HG02970 (cell line): ENCODE measurements around the gene SSH2.
"Not testable (repeated sequence)": the region's sequence is repeated elsewhere in the genome, so short reads cannot be mapped to it uniquely, and the experiment has no call there.

Experiments
- ATAC-seq: cut with Tn5 transposase; IDR thresholded peaks from one replicate; pipeline ENCODE4 v1.9.1; 2021; ENCODE audit warnings: mild to moderate bottlenecking, moderate library complexity, moderate number of reproducible peaks; ENCODE audit not compliant: unreplicated experiment, low FRiP score

SSH2 gene

GRCh38 chr17:29880031-29880430 lies 50.0 kb downstream of the SSH2 start:
- no peak for ATAC-seq

GRCh38 chr17:29874931-29875596 lies 55.0 kb downstream of the SSH2 start:
- ATAC-seq = no peak

GRCh38 chr17:29874358-29874757 lies 55.7 kb downstream of the SSH2 start:
- not testable (repeated sequence) for ATAC-seq

- ATAC-seq = no peak
These were observed 56.6 kb downstream of the SSH2 start for GRCh38 chr17:29873476-29873875.

DNA sequence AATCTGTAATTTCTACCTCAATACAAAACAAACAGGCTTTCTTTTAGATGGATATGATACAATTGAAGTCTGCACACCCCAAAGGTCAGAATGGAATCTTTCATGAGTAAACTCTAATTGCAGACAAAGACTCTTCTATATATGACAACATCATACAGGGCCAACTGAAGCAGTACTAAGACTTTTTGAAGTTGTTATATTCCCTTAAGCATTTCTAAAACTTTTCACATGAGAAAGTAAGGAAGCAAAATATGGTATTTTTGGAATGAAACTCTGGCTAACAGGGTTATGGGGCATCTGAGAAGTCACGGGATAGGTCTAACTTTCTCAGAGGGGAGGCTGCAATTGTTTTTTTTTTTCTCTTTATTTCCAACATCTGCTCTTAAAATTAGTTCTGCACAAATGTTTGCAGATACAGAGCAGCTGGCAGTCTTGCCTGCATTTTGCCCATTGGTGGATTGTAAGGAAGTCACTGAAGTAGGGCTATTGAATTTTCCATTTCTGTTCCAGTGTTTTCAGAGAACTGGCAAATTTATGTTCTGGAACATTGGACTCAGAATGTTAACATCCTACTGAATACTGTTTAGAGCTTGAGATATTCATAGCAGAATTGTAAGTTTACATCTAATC lies 59.1 kb downstream of the SSH2 start:
- ATAC-seq = no peak

GRCh38 chr17:29867643-29868181 lies 62.3 kb downstream of the SSH2 start:
- no peak for ATAC-seq

DNA sequence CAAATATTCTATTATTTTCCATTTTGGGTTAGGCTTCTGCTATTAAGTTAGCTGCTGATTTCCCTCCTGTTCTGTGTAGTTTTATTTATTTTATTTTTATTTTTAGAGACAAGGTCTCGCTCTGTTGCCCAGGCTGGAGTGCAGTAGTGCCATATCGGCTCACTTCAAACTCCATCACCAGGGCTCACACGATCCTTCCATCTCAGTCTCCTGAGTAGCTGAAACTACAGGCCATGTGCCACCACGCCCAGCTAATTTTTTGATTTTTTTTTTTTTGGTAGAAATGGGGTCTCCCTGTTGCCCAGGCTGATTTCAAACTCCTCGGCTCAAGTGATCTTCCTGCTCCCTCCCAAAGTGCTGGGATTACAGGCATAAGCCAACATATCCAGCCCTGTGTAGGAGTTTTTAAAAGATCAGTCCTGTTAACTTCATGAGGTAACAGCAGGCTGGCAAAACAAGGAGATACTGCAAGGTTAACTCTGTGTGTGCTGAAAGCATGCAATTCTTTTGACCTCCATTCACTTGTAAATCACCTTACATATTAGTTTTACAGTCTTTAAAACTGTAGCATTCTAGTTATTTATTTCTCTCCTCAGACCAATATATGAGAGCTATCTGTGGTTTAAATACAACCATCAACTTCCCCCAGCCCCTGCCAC lies 63.2 kb downstream of the SSH2 start:
- ATAC-seq = no peak

- no peak for ATAC-seq
These were observed 65.4 kb downstream of the SSH2 start for GRCh38 chr17:29864615-29865014.

DNA sequence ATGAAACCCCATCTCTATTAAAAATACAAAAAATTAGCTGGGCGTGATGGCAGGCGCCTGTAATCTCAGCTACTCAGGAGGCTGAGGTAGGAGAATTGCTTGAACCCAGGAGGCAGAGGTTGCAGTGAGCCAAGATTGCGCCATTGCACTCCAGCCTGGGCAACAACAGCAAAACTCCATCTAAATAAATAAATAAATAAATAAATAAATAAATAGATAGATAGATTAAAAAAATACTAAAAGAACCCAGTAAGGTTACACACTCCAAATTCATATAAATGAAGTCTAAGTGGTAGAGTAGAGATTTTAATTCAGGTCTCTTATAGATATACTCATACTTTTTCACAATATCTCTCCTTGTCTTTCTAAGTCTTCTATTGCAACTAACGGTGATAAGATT lies 65.9 kb downstream of the SSH2 start:
- not testable (repeated sequence) for ATAC-seq

- ATAC-seq = no peak
These were observed 67.1 kb downstream of the SSH2 start for GRCh38 chr17:29862951-29863350.

DNA sequence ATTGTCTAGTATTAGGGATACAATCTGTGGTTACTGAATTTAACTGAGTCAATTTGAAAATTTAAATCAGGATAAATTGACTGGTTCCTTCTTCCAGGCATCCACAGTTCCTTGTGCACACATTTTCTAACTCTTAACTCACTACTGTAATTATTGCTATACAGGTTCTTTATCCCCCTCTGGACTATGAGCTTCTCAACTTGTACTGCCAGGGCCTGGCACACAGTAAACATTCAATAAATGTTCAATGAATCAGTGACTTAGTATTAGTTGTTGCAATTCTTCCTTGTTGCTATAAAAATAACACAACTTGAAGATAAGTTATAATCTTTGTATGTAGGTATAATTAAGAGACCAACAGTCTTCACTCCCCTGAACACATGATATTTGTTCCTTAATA lies 67.9 kb downstream of the SSH2 start:
- ATAC-seq = no peak

DNA sequence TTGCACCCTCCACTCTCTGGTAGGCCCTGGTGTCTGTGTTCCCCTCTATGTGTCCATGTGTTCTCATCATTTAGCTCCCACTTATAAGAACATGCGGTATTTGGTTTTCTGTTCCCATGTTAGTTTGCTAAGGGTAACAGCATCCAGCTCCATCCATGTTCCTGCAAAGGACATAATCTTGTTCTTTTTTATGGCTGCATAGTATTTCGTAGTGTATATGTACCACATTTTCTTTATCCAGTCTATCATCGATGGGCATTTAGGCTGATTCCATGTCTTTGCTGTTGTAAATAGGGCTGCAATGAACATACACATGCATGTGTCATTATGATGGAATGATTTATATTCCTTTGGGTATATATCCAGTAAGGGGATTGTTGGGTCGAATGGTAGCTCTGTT lies 70.6 kb downstream of the SSH2 start:
- ATAC-seq = not testable (repeated sequence)

DNA sequence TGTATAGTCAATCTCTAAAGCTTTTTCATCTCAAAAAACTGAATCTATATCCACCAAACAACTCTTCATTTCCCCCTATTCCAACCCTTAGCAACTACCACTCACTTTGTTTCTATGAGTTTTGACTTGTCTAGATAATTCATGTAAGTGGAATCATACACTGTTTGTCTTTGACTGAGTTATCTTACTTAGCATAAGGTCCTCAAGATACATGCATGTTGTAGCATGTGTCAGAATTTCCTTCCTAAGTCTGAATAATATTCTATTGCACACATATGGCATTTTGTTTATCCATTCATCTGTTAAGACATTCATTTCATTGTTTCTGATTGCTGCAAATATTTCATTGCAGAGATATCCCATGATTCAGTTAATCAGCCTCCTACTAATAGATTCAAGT lies 72.2 kb downstream of the SSH2 start:
- no peak for ATAC-seq

GRCh38 chr17:29857105-29857504 lies 72.9 kb downstream of the SSH2 start:
- ATAC-seq = not testable (repeated sequence)

GRCh38 chr17:29855686-29856085 lies 74.3 kb downstream of the SSH2 start:
- no peak for ATAC-seq

GRCh38 chr17:29848737-29849136 lies 81.3 kb downstream of the SSH2 start:
- ATAC-seq = no peak

GRCh38 chr17:29847527-29848400 lies 82.3 kb downstream of the SSH2 start:
- no peak for ATAC-seq

DNA sequence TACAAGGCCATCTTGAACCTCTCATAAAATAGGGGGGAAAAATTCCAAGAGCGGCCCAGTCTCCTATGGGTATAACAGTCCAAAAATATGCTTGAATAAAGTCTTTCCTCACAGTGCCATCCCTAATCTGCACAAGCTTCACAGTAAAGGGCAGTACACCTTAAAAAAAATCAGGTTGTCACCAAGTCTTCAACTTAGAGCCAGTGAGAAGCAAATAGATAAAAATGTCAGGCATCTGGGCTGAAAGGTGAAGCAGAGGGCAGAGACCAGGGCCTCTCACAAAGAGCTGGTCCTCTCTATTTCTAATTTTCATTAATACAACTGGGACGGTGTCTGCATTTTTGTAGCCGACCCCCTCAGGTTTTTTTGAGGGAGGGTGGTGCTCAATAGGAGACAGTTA lies 82.9 kb downstream of the SSH2 start:
- ATAC-seq = no peak

GRCh38 chr17:29846298-29846697 lies 83.7 kb downstream of the SSH2 start:
- ATAC-seq = no peak

DNA sequence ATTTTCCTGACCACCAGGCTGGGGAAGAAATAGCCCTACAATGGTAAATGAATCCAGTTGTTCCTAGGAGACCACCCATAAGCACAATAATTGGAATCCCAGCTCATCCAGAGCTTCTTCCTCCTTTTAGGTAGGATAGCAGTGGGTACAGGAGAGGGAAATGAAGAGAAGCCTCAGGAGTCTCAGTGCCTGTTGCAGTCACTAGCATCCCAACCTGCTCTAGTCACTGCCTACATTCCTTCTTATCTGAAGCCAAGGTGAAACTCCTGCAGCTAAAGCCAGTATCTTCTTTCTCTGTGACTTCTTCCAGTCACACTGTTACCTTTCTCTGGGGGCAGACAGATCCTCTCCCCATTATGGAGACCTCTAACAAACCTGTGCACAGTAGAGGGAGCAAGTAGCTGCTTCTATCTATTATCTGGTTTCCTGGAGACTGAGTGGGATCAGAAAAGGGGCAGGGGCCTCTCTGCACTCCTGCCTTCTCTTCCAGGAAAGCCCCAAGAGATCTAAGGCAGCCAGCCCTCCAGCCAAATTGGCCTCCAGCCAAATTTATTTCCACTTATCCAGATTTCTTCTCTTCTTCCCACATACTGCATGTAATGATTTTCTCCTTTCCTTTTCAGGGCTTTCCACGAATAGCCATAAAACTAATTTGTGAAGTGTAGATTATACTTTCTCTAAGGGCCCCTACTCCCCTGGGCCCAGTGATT lies 85.5 kb downstream of the SSH2 start:
- no peak for ATAC-seq
